GM12873 (cell line): Measurements from ENCODE around the gene LMO7.

Source experiments
- TF ChIP-seq, protein P1 (sequence below): IDR thresholded peaks from 2 replicates; pipeline ENCODE4 v1.5.1; 2012; ENCODE audit warnings: low read depth, mild to moderate bottlenecking, moderate library complexity, low read length, control low read depth; ENCODE audit not compliant: insufficient read depth; ENCODE audit errors: missing control alignments

Gene LMO7

DNA sequence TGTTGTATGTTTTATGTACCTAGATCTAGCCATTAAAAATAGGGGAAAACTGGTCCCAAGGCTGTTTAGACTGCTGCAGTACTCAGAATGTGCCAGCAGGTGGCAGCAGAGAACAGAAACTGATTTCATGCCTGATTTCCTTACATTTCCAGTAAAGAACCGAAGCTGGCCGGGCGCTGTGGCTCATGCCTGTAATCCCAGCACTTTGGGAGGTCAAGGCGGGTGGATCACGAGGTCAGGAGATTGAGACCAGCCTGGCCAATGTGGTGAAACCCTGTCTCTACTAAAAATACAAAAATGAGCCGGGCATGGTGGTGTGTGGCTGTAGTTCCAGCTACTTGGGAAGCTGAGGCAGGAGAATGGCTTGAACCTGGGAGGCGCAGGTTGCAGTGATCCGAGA is 59.8 kb downstream of the LMO7 start:
- TF ChIP-seq, protein P1, sequence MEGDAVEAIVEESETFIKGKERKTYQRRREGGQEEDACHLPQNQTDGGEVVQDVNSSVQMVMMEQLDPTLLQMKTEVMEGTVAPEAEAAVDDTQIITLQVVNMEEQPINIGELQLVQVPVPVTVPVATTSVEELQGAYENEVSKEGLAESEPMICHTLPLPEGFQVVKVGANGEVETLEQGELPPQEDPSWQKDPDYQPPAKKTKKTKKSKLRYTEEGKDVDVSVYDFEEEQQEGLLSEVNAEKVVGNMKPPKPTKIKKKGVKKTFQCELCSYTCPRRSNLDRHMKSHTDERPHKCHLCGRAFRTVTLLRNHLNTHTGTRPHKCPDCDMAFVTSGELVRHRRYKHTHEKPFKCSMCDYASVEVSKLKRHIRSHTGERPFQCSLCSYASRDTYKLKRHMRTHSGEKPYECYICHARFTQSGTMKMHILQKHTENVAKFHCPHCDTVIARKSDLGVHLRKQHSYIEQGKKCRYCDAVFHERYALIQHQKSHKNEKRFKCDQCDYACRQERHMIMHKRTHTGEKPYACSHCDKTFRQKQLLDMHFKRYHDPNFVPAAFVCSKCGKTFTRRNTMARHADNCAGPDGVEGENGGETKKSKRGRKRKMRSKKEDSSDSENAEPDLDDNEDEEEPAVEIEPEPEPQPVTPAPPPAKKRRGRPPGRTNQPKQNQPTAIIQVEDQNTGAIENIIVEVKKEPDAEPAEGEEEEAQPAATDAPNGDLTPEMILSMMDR, result peak; percentile 83

DNA sequence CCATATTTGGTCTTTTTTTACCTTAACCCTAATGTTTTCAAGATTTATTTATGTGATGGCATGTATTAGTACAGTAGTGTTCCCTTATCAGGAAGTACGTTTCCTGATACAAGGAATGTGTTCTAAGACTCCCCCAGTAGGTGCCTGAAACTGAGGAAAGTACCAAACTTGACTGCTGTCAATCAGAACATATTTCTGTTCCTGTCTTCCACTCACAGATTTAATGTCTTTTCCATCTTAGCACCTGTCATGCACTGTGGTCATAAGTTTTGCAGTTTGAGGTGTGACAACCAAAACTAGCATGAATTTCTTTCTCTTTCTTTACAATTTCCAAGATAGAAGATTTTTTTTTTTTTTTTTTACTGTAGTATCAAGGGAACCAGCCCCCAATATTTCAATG is 62.9 kb downstream of the LMO7 start:
- TF ChIP-seq, protein P1, result no peak

DNA sequence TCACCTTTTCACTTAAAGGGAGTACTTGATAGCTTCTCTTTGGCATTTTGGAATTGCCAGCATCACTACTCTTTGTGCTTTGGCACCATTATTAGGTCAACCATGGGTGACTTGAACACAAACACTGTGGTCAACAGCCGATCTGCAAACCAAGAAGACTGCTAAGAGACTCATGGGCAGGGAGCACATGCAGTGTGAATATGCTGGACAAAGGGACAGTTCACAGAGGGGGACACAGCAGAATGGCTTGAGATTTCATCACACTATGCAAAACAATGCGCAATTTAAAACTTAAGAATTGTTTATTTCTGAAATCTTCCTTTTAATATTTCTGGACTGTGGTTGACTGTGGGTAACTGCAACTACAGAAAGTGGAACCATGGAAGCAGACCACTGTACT is 64.4 kb downstream of the LMO7 start:
- TF ChIP-seq, protein P1, result no peak

- TF ChIP-seq, protein P1, result no peak
These were observed 66.3 kb downstream of the LMO7 start for GRCh38 chr13:75702476-75702875.

DNA sequence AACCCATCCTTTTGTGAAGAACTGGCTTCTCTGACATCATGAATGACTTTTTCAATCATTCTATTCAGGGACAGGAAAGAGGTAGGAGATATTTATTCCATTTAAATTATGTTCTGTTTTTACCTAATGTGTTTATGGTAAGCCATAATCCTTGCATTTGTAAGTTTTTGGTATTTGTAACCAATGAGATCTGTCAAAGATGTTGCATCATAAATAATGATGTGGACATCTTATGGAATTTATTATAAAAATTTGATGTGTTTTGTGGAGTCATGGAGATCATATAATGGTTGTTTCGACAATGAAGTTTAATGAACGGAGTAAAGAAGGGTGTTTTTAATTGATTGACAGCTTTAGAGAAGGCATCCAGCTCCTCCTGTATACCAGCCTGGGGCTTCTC is 67.6 kb downstream of the LMO7 start:
- TF ChIP-seq, protein P1, result no peak

DNA sequence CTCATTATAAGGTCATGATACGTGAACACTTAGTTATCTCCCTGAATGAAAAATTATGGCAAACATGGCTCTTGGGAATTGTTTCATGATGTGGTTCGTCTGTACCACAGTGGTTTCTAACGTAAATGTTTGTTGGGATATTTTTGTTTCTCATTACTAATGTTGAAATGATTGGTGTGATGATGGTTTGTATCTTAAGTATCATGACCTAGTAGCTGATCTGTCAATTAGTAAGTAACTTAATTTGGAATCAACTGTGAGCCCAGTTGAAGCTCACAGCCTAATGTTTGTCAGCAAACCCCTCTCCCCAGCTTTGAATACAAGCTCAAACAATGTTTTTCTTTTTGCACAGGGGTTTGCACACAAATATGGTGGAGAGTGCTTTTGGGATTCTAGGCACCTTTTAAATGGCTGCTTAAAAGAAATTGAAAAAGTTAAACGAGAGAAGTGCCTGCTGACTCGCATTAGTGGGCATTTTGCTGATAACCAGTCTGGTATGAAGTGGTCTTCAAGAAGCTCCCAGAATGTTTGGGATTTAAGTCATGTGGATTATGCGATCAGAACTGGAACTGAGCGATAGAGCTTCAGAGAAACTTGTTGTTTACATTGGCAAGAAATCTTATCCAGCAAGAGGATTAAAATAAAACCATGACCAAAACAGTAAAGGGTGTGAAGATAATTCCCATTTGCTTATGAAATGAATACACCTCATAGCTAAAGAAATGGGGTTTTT is 68.2 kb downstream of the LMO7 start:
- TF ChIP-seq, protein P1, result no peak

- TF ChIP-seq, protein P1, result no peak
These were observed 68.8 kb downstream of the LMO7 start for GRCh38 chr13:75704927-75705288.
